SJCRH30 (cell line): ENCODE data around the gene TMEM82. TPM values are rescaled to one million over a fixed set of nuclear protein-coding genes. Genes with fewer than 3 reads are reported as not detected.

Experiments used
- total RNA-seq: library from RNA; depleted of rRNA; stranded (reverse); fragments of >200 nt; shearing (Covaris generic); gene quantifications from 2 replicates; pipeline ENCODE4 v1.2.3, GENCODE V29; 2014; rRNA removed

Gene TMEM82
- total RNA-seq, 1 experiment from 2014 or later, result not detected

Other genes starting within 250 kb of the TMEM82 start
- 34.6 and 35.5 TPM in 2 replicates for gene CASP9, start 218.3 kb upstream of the TMEM82 start, total RNA-seq
- gene DNAJC16, start 215.7 kb upstream of the TMEM82 start, total RNA-seq, result 19.6 and 23.2 TPM in 2 replicates
- not detected in 2 replicates for gene AGMAT, start 157.4 kb upstream of the TMEM82 start, total RNA-seq
- 27.5 and 29.1 TPM in 2 replicates for gene DDI2, start 125.0 kb upstream of the TMEM82 start, total RNA-seq
- 33.6 and 36.2 TPM in 2 replicates for gene PLEKHM2, start 58.2 kb upstream of the TMEM82 start, total RNA-seq
- 2.8 and 3.5 TPM in 2 replicates for gene SLC25A34, start 6.2 kb upstream of the TMEM82 start, total RNA-seq
- 6.7 and 9.0 TPM in 2 replicates for gene FBLIM1, start 16.3 kb downstream of the TMEM82 start, total RNA-seq
- gene UQCRHL, start 65.2 kb downstream of the TMEM82 start, total RNA-seq, result 8.5 and 8.6 TPM in 2 replicates
- 47.2 and 55.7 TPM in 2 replicates for gene SPEN, start 105.2 kb downstream of the TMEM82 start, total RNA-seq
- gene ZBTB17, start 233.6 kb downstream of the TMEM82 start, total RNA-seq, result 27.1 and 34.9 TPM in 2 replicates